ENCODE measurements around the gene SULF2. TPM values are rescaled to one million over a fixed set of nuclear protein-coding genes. Genes with fewer than 3 reads are reported as not detected.

The SULF2 gene
- total and polyA plus RNA-seq, 9 of the 15 experiments (the other 6 are each of a cell fraction or from before 2014, with no cell fraction given) = 0.33 TPM; not detected in 8

DNA sequence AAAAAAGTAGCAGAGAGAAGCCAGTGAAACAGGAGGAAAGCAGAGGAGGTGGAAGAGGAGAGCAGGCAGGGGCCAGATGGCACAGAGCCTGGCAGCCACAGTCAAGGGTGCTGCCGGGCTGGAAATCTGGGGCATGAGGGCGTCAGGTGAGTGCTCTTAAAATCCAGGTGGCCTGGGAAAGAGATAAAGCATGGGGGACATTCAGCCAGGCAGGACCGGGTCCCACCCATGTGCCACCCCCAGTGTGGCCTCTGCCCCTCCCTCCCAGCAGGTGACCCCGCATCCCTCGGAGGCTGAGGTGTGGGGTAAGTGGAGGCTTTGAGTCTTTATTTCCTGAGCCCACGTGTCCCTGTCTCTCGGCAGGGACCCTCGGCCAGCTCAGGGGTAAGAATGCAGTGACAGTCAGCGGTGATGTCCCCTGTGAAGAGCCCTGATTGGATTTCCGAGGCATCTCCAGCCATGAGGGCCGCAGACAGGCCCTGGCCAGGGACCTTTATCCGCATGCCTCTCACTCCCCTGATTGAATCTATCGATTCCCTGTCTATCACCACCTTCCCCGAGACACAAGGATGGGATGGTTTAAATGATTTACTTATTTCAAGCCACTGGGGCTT lies 33.8 kb upstream of the SULF2 start (continued):
- TF ChIP-seq RREB1 (CRISPR knock-in tag; IDR thresholded peaks at IDR 0.05) (no peak), TRIM28 (IDR thresholded peaks at IDR 0.05) (no peak), POLR2G (IDR thresholded peaks at IDR 0.05; ENCODE audit: low read depth, low read length) (no peak), ZNF354B (CRISPR knock-in tag; IDR thresholded peaks at IDR 0.05) (no peak), HNRNPH1 (optimal IDR thresholded peaks at IDR 0.05; ENCODE audit: low read depth, low read length) (no peak)
